IMR-90 (cell line): ENCODE results near the gene PRELID1. TPM values are rescaled to one million over a fixed set of nuclear protein-coding genes. Genes with fewer than 3 reads are reported as not detected.

Experiments used
- ATAC-seq: fragments of 200-7000 bp; cut with Tn5 transposase; 2 replicates; pipeline ENCODE4 v1.9.1; 2020; ENCODE audit warnings: low read depth, mild to moderate bottlenecking, moderate library complexity
- BruUV-seq: library from RNA; stranded (reverse); fragments of 400-500 nt; replicated peaks from 2 replicates; lab custom pipeline; 2021; lab: Mats Ljungman, UMichigan
- CTCF ChIA-PET: fragments of 300-600 bp; formaldehyde crosslinking; extraction: SDS; loops from one replicate; lab custom pipeline; 2021; ENCODE audit warnings: antibody characterized with exemption; lab: Yijun Ruan, JAX
- POLR2A ChIA-PET: fragments of 300-600 bp; sonication (Branson Sonifier 250); formaldehyde crosslinking; loops from one replicate; lab custom pipeline; 2022; ENCODE audit warnings: antibody characterized with exemption; ENCODE audit not compliant: unreplicated experiment; lab: Charles Lee
- DNase-seq: peaks from one replicate; pipeline ENCODE4 v3.0.0; 2013
- H2AFZ ChIP-seq: replicated peaks from 2 replicates; pipeline ENCODE3; 2013; ENCODE audit warnings: low read length, mild to moderate bottlenecking; ENCODE audit not compliant: poor library complexity
- H2AK5ac ChIP-seq: 2 replicates; pipeline ENCODE4 v1.6.1; 2013; ENCODE audit warnings: low read depth, low read length, inconsistent platforms
- H2AK9ac ChIP-seq: replicated peaks from 2 replicates; pipeline ENCODE3; 2013; ENCODE audit warnings: mild to moderate bottlenecking, low read depth, low read length, moderate library complexity; ENCODE audit not compliant: poor library complexity
- H2BK120ac ChIP-seq: 2 replicates; pipeline ENCODE4 v1.6.1; 2013; ENCODE audit warnings: low read depth, low read length, inconsistent platforms
- H2BK15ac ChIP-seq: 3 replicates; pipeline ENCODE4 v1.6.1; 2013; ENCODE audit warnings: low read depth, low read length, inconsistent platforms
- H2BK20ac ChIP-seq: 2 replicates; pipeline ENCODE4 v1.6.1; 2013; ENCODE audit warnings: low read depth, mild to moderate bottlenecking, inconsistent platforms, low read length, moderate library complexity
- H2BK5ac ChIP-seq: 2 replicates; pipeline ENCODE4 v1.6.1; 2013; ENCODE audit warnings: mild to moderate bottlenecking, low read depth, low read length, inconsistent platforms; ENCODE audit not compliant: poor library complexity, severe bottlenecking
- H3K14ac ChIP-seq: replicated peaks from 2 replicates; pipeline ENCODE4 v1.6.1; 2013; ENCODE audit warnings: low read depth, low read length, inconsistent platforms
- H3K18ac ChIP-seq: 2 replicates; pipeline ENCODE4 v1.6.1; 2013; ENCODE audit warnings: low read depth, low read length, control low read depth
- H3K23ac ChIP-seq: 2 replicates; pipeline ENCODE4 v1.6.1; 2013; ENCODE audit warnings: low read depth, low read length, inconsistent platforms
- H3K27ac ChIP-seq: 2 replicates; pipeline ENCODE4 v1.5.1; 2013; ENCODE audit warnings: mild to moderate bottlenecking, control low read depth, low read length; ENCODE audit not compliant: insufficient read depth
- H3K27me3 ChIP-seq: 2 replicates; pipeline ENCODE4 v1.6.1; 2013; ENCODE audit warnings: low read length; ENCODE audit not compliant: control insufficient read depth, insufficient read depth
- H3K36me3 ChIP-seq: 2 replicates; pipeline ENCODE4 v1.6.1; 2013; ENCODE audit warnings: low read length, mixed read lengths; ENCODE audit not compliant: control insufficient read depth, insufficient read depth
- H3K4ac ChIP-seq: 2 replicates; pipeline ENCODE4 v1.6.1; 2013; ENCODE audit warnings: low read depth, low read length, inconsistent platforms
- H3K4me1 ChIP-seq: 2 replicates; pipeline ENCODE4 v1.6.1; 2013; ENCODE audit warnings: low read length, mixed read lengths; ENCODE audit not compliant: control insufficient read depth, insufficient read depth
- H3K4me2 ChIP-seq: 2 replicates; pipeline ENCODE4 v1.6.1; 2013; ENCODE audit warnings: low read depth, mild to moderate bottlenecking, control low read depth, low read length, moderate library complexity
- H3K4me3 ChIP-seq: 2 replicates; pipeline ENCODE4 v1.5.1; 2013; ENCODE audit warnings: low read depth, mild to moderate bottlenecking, control low read depth, low read length, moderate library complexity; ENCODE audit not compliant: insufficient read depth
- H3K56ac ChIP-seq: 2 replicates; pipeline ENCODE4 v1.6.1; 2013; ENCODE audit warnings: low read length, inconsistent platforms; ENCODE audit not compliant: insufficient read depth; ENCODE audit errors: extremely low read depth
- H3K79me1 ChIP-seq, 2 experiments: 2 replicates each; pipeline ENCODE4 v1.6.1; 2013; ENCODE audit warnings: low read length in 2 of 2, inconsistent platforms in 1 of 2, low read depth in 1 of 2
- H3K9ac ChIP-seq: 2 replicates; pipeline ENCODE4 v1.6.1; 2013; ENCODE audit warnings: low read depth, low read length, control low read depth
- H3K9me1 ChIP-seq: 2 replicates; pipeline ENCODE4 v1.6.1; 2013; ENCODE audit warnings: low read length, inconsistent platforms; ENCODE audit not compliant: insufficient read depth
- H3K9me3 ChIP-seq: 2 replicates; pipeline ENCODE4 v1.6.1; 2013; ENCODE audit warnings: low read length; ENCODE audit not compliant: control insufficient read depth, insufficient read depth
- H4K20me1 ChIP-seq: 2 replicates; pipeline ENCODE4 v1.6.1; 2013; ENCODE audit warnings: low read length, inconsistent platforms; ENCODE audit not compliant: insufficient read depth
- H4K5ac ChIP-seq: 2 replicates; pipeline ENCODE4 v1.6.1; 2013; ENCODE audit warnings: mild to moderate bottlenecking, low read depth, low read length, control low read depth
- H4K8ac ChIP-seq, 2 experiments: 2 replicates each; pipeline ENCODE4 v1.6.1; 2013; ENCODE audit warnings: low read depth in 2 of 2, low read length in 2 of 2, control low read depth in 1 of 2, inconsistent platforms in 1 of 2
- H4K91ac ChIP-seq: 2 replicates; pipeline ENCODE4 v1.6.1; 2013; ENCODE audit warnings: low read depth, low read length, inconsistent platforms; ENCODE audit not compliant: insufficient read depth
- CEBPB ChIP-seq: IDR thresholded peaks from 2 replicates; pipeline ENCODE4 v1.6.1; 2012; ENCODE audit warnings: low read depth, low read length, improper control_type of control experiment
- CHD1 ChIP-seq: IDR thresholded peaks from 2 replicates; pipeline ENCODE4 v1.6.1; 2012; ENCODE audit warnings: low read depth, low read length, improper control_type of control experiment
- FOS ChIP-seq: fragments of 150-350 bp; IDR thresholded peaks from 2 replicates; pipeline ENCODE4 v1.6.1; 2016; ENCODE audit warnings: low read depth, low read length
- RAD21 ChIP-seq: IDR thresholded peaks from 2 replicates; pipeline ENCODE4 v1.6.1; 2012; ENCODE audit warnings: low read length, improper control_type of control experiment
- WGBS, 2 experiments: methylation state at CpG; one replicate each; pipeline versions ENCODE4 v1.1.5 to v1.1.7; 2013; ENCODE audit warnings: missing lambda C conversion rate in 2 of 2; ENCODE audit not compliant: insufficient read length in 1 of 2; ENCODE audit errors: extremely low coverage in 2 of 2; 5-methylcytosine and 5-hydroxymethylcytosine counted together
- dilution Hi-C: fragments of 300-500 bp; cut with HindIII; formaldehyde crosslinking; loops from one replicate; pipeline ENCODE4 v1.14.3; 2018; ENCODE audit warnings: low sequenced_read_pairs; ENCODE audit not compliant: unreplicated experiment
- in situ Hi-C: fragments of 300-500 bp; cut with MboI; formaldehyde crosslinking; loops from 3 replicates; pipeline ENCODE4 v1.14.3; 2019; ENCODE audit warnings: low sequenced_read_pairs, inconsistent platforms, mixed read lengths
- intact Hi-C: fragments of 100-400 bp; cut with micrococcal nuclease; formaldehyde crosslinking; loops from 2 replicates; pipeline ENCODE4 v1.10.0; 2022
- polyA plus RNA-seq, 3 experiments: library from polyadenylated mRNA; depleted of rRNA; stranded (reverse); fragments of >200 nt; gene quantifications; 2 replicates each; pipeline ENCODE4 v1.2.3, GENCODE V29; 2012; ENCODE audit warnings: low replicate concordance in 1 of 3
- total RNA-seq: library from RNA; depleted of rRNA; stranded (reverse); fragments of >200 nt; gene quantifications from 2 replicates; pipeline ENCODE4 v1.2.3, GENCODE V29; 2012

PRELID1 gene
- total and polyA plus RNA-seq, 2 of the 4 experiments (the other 2 are of a cell fraction), result 116 to 239 TPM

- TF ChIP-seq RAD21, result peak; percentile 29; the same call in 1 of the 2 replicates
These were observed 3.2 kb upstream of the PRELID1 start (continued) for GRCh38 chr5:177300236-177300880.

DNA sequence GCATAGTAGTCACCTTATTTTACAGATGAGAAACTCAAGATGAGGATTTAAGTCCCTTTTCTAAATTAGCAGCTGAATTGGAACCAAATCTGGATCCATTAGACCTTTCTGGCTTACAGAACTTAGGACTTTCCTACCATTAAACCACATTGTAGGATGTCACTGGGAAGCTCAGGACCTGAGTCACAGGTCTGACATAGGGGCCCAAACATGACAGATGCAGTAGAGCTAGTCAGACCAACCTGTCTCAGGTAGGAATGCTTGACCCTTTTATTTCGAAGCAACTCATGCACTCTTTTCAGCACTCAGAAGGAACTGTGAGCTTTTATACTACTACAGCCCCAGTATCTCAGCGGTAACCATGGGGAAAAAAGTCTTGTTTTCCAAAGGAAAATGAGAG is 2.6 kb upstream of the PRELID1 start:
- dilution Hi-C loops (no loop called here), in situ Hi-C loops (no loop called here), intact Hi-C loops (loop anchor here (1.0 kb wide), 1 partner anchor 187 kb away; no protein-coding TSS in a partner anchor)
- no peak for TF ChIP-seq CEBPB
- no peak for TF ChIP-seq CHD1
- no peak for TF ChIP-seq FOS
- no peak overlapping the region for H4K5ac ChIP-seq
- H3K27ac ChIP-seq, result no peak overlapping the region
- no peaks in the 10 kb centered on the region for H3K9me3 ChIP-seq
- no peak overlapping the region for H4K91ac ChIP-seq
- H3K4ac ChIP-seq, result no peak overlapping the region
- no peak overlapping the region for H2BK15ac ChIP-seq
- no peak overlapping the region for H2AK9ac ChIP-seq
- H3K4me1 ChIP-seq, result peaks cover 12% of the 10 kb centered on the region
- H3K4me3 ChIP-seq, result no peak overlapping the region
- H3K36me3 ChIP-seq, result peaks cover 26% of the 10 kb centered on the region
- H3K4me2 ChIP-seq, result no peak overlapping the region
- no TSS peak for BruUV-seq
- no peak overlapping the region; the same call in 1 of the 2 replicates for H3K23ac ChIP-seq
- DNase-seq, result no peak
- no peak overlapping the region for H3K9ac ChIP-seq
- H2BK20ac ChIP-seq, result no peak overlapping the region
- no peaks in the 10 kb centered on the region for H3K27me3 ChIP-seq
- no peak overlapping the region for H3K18ac ChIP-seq
- ATAC-seq, result no peak
- no peak overlapping the region for H2AK5ac ChIP-seq
- H3K56ac ChIP-seq, result no peak overlapping the region
- H2BK5ac ChIP-seq, result peak overlapping the region; percentile 21
- POLR2A ChIA-PET, result no interaction called here
- peaks cover 12 to 63% of the 10 kb centered on the region in 2 experiments for H3K79me1 ChIP-seq
- no peak overlapping the region for H2AFZ ChIP-seq
- H4K8ac ChIP-seq, result 0 out of 4 replicates have a peak overlapping the region, but pooled peaks of 1 of the 2 experiments have one; percentile 89
- H3K9me1 ChIP-seq, result peaks cover 8% of the 10 kb centered on the region; the same call in 1 of the 2 replicates
- WGBS, 2 experiments, result 80% methylated on average over 1 of the region's 2 CpGs; no CpG with 5 or more reads in 1 of the 2 experiments
- H4K20me1 ChIP-seq, result peaks cover 22% of the 10 kb centered on the region
- CTCF ChIA-PET, result interaction anchor here (1.1 kb wide), 1 partner anchor 187 kb away, joined by 3 read pairs; no protein-coding TSS in a partner anchor
- H2BK120ac ChIP-seq, result no peak overlapping the region
- H3K14ac ChIP-seq, result no peak overlapping the region
